Measurements from ENCODE around the gene BORA.

The BORA gene

GRCh38 chr13:72693832-72694231 is 33.9 kb upstream of the BORA start:
- Histone ChIP-seq H3K4me3 (ENCODE audit: low read depth in 1 of 2, low read length in 2 of 2) (no peak overlapping the region), H3K27me3 (ENCODE audit: insufficient read depth, low read length, poor library complexity) (no peaks in the 10 kb centered on the region), H3K9me3 (ENCODE audit: insufficient read depth, low read length, severe bottlenecking) (peaks cover 2% of the 10 kb centered on the region), H3K36me3 (ENCODE audit: insufficient read depth, low read length) (no peaks in the 10 kb centered on the region), H3K79me2 (ENCODE audit: insufficient read depth, low read length) (no peaks in the 10 kb centered on the region), H3K4me1 (ENCODE audit: insufficient read depth, low read length) (no peaks in the 10 kb centered on the region), H3K9ac (ENCODE audit: low read depth, low read length) (no peak overlapping the region), H3K4me2 (ENCODE audit: insufficient read depth, low read length) (no peak overlapping the region), H3K27ac (ENCODE audit: low read length) (no peak overlapping the region), H2AFZ (ENCODE audit: low read depth, low read length) (no peak overlapping the region), H4K20me1 (ENCODE audit: insufficient read depth, low read length) (no peaks in the 10 kb centered on the region)
- no peak for TF ChIP-seq CTCF (IDR thresholded peaks at IDR 0.05; ENCODE audit: borderline replicate concordance, extremely low read depth, low read length, poor library complexity, severe bottlenecking)
- TF ChIP-seq EZH2 (IDR thresholded peaks at IDR 0.05; ENCODE audit: borderline replicate concordance, low read depth, low read length, severe bottlenecking) = no peak
- DNase-seq = no peak
- no peak for ATAC-seq (ENCODE audit: insufficient read depth, low read depth)

GRCh38 chr13:72694314-72694713 is 33.4 kb upstream of the BORA start:
- no peak for ATAC-seq (ENCODE audit: insufficient read depth, low read depth)
- Histone ChIP-seq H2AFZ (ENCODE audit: low read depth, low read length) (no peak overlapping the region), H3K27me3 (ENCODE audit: insufficient read depth, low read length, poor library complexity) (no peaks in the 10 kb centered on the region), H3K9ac (ENCODE audit: low read depth, low read length) (no peak overlapping the region), H3K4me2 (ENCODE audit: insufficient read depth, low read length) (no peak overlapping the region), H3K4me1 (ENCODE audit: insufficient read depth, low read length) (no peaks in the 10 kb centered on the region), H3K79me2 (ENCODE audit: insufficient read depth, low read length) (no peaks in the 10 kb centered on the region), H4K20me1 (ENCODE audit: insufficient read depth, low read length) (no peaks in the 10 kb centered on the region), H3K9me3 (ENCODE audit: insufficient read depth, low read length, severe bottlenecking) (peaks cover 2% of the 10 kb centered on the region), H3K4me3 (ENCODE audit: low read depth in 1 of 2, low read length in 2 of 2) (no peak overlapping the region), H3K27ac (ENCODE audit: low read length) (no peak overlapping the region), H3K36me3 (ENCODE audit: insufficient read depth, low read length) (no peaks in the 10 kb centered on the region)
- TF ChIP-seq EZH2 (IDR thresholded peaks at IDR 0.05; ENCODE audit: borderline replicate concordance, low read depth, low read length, severe bottlenecking) (no peak), CTCF (IDR thresholded peaks at IDR 0.05; ENCODE audit: borderline replicate concordance, extremely low read depth, low read length, poor library complexity, severe bottlenecking) (no peak)
- DNase-seq = no peak

GRCh38 chr13:72696579-72696978 is 31.1 kb upstream of the BORA start:
- Histone ChIP-seq H3K79me2 (ENCODE audit: insufficient read depth, low read length) (no peaks in the 10 kb centered on the region), H3K9ac (ENCODE audit: low read depth, low read length) (no peak overlapping the region), H3K9me3 (ENCODE audit: insufficient read depth, low read length, severe bottlenecking) (peaks cover 2% of the 10 kb centered on the region), H2AFZ (ENCODE audit: low read depth, low read length) (no peak overlapping the region), H4K20me1 (ENCODE audit: insufficient read depth, low read length) (no peaks in the 10 kb centered on the region), H3K27ac (ENCODE audit: low read length) (no peak overlapping the region), H3K4me3 (ENCODE audit: low read depth in 1 of 2, low read length in 2 of 2) (no peak overlapping the region), H3K36me3 (ENCODE audit: insufficient read depth, low read length) (no peaks in the 10 kb centered on the region), H3K27me3 (ENCODE audit: insufficient read depth, low read length, poor library complexity) (no peaks in the 10 kb centered on the region), H3K4me2 (ENCODE audit: insufficient read depth, low read length) (no peak overlapping the region), H3K4me1 (ENCODE audit: insufficient read depth, low read length) (no peaks in the 10 kb centered on the region)
- ATAC-seq (ENCODE audit: insufficient read depth, low read depth) = no peak
- DNase-seq = no peak
- TF ChIP-seq CTCF (IDR thresholded peaks at IDR 0.05; ENCODE audit: borderline replicate concordance, extremely low read depth, low read length, poor library complexity, severe bottlenecking) = peak; percentile 49
- TF ChIP-seq EZH2 (IDR thresholded peaks at IDR 0.05; ENCODE audit: borderline replicate concordance, low read depth, low read length, severe bottlenecking) = no peak

- TF ChIP-seq CTCF (IDR thresholded peaks at IDR 0.05; ENCODE audit: borderline replicate concordance, extremely low read depth, low read length, poor library complexity, severe bottlenecking) (no peak), EZH2 (IDR thresholded peaks at IDR 0.05; ENCODE audit: borderline replicate concordance, low read depth, low read length, severe bottlenecking) (no peak)
- H3K4me3 ChIP-seq (ENCODE audit: low read depth in 1 of 2, low read length in 2 of 2) = no peak overlapping the region
These were observed 29.6 kb upstream of the BORA start for GRCh38 chr13:72698164-72698563.

More at GRCh38 chr13:72698164-72698563, 29.6 kb upstream of the BORA start:
- Histone ChIP-seq H3K9ac (ENCODE audit: low read depth, low read length) (no peak overlapping the region), H3K27ac (ENCODE audit: low read length) (no peak overlapping the region), H3K27me3 (ENCODE audit: insufficient read depth, low read length, poor library complexity) (no peaks in the 10 kb centered on the region), H3K79me2 (ENCODE audit: insufficient read depth, low read length) (no peaks in the 10 kb centered on the region), H3K4me1 (ENCODE audit: insufficient read depth, low read length) (no peaks in the 10 kb centered on the region), H3K36me3 (ENCODE audit: insufficient read depth, low read length) (no peaks in the 10 kb centered on the region), H4K20me1 (ENCODE audit: insufficient read depth, low read length) (no peaks in the 10 kb centered on the region), H2AFZ (ENCODE audit: low read depth, low read length) (no peak overlapping the region), H3K9me3 (ENCODE audit: insufficient read depth, low read length, severe bottlenecking) (no peaks in the 10 kb centered on the region), H3K4me2 (ENCODE audit: insufficient read depth, low read length) (no peak overlapping the region)
- DNase-seq (no peak), ATAC-seq (ENCODE audit: insufficient read depth, low read depth) (no peak)

Measured in DND-41 (cell line).